MCF 10A (cell line): ENCODE measurements around the gene OR10T2. TPM values are rescaled to one million over a fixed set of nuclear protein-coding genes. Genes with fewer than 3 reads are reported as not detected.
"Not testable (repeated sequence)": the region's sequence is repeated elsewhere in the genome, so short reads cannot be mapped to it uniquely, and the experiment has no call there.

Source experiments
- BruUV-seq: library from RNA; stranded (reverse); fragments of 400-500 nt; replicated peaks from 2 replicates; lab custom pipeline; 2021; lab: Mats Ljungman, UMichigan
- CTCF ChIA-PET: fragments of 300-600 bp; sonication (Branson Sonifier 250); formaldehyde crosslinking; extraction: SDS; loops from one replicate; lab custom pipeline; 2021; ENCODE audit warnings: antibody characterized with exemption, inconsistent platforms; lab: Yijun Ruan, JAX
- POLR2A ChIA-PET: fragments of 300-600, 350-650 bp; sonication (Branson Sonifier 250); formaldehyde crosslinking; extraction: SDS; loops from one replicate; lab custom pipeline; 2020; ENCODE audit warnings: antibody characterized with exemption, inconsistent platforms; lab: Yijun Ruan, JAX
- DNase-seq: peaks from one replicate; pipeline ENCODE4 v3.0.0-alpha.2; 2018; ENCODE audit not compliant: unreplicated experiment
- H3K27ac Mint-ChIP-seq: one replicate; pipeline ENCODE4 v1.8.0; 2022; ENCODE audit warnings: mild to moderate bottlenecking, low read depth, mixed read lengths; ENCODE audit not compliant: unreplicated experiment
- H3K27me3 Mint-ChIP-seq: one replicate; pipeline ENCODE4 v1.8.0; 2022; ENCODE audit warnings: mixed read lengths; ENCODE audit not compliant: insufficient read depth, unreplicated experiment
- H3K36me3 Mint-ChIP-seq: one replicate; pipeline ENCODE4 v1.8.0; 2022; ENCODE audit warnings: mild to moderate bottlenecking, moderate library complexity, mixed read lengths; ENCODE audit not compliant: insufficient read depth, unreplicated experiment
- H3K4me1 Mint-ChIP-seq: one replicate; pipeline ENCODE4 v1.8.0; 2022; ENCODE audit warnings: mixed read lengths; ENCODE audit not compliant: insufficient read depth, unreplicated experiment
- H3K4me3 Mint-ChIP-seq: one replicate; pipeline ENCODE4 v1.8.0; 2022; ENCODE audit warnings: mild to moderate bottlenecking, moderate library complexity, mixed read lengths; ENCODE audit not compliant: unreplicated experiment
- H3K9me3 Mint-ChIP-seq: one replicate; pipeline ENCODE4 v1.8.0; 2022; ENCODE audit warnings: mixed read lengths; ENCODE audit not compliant: unreplicated experiment
- intact Hi-C: fragments of 100-400 bp; cut with micrococcal nuclease; formaldehyde crosslinking; loops from 2 replicates; pipeline ENCODE4 v1.14.1; 2022
- total RNA-seq: library from RNA; stranded (reverse); gene quantifications from 2 replicates; pipeline ENCODE4 v1.2.3, GENCODE V29; 2022
- TF ChIP-seq, protein P1 (sequence below): fragments of 200-600 bp; IDR thresholded peaks from one replicate; pipeline ENCODE4 v1.8.0; 2022; ENCODE audit warnings: antibody characterized with exemption, mild to moderate bottlenecking; ENCODE audit not compliant: unreplicated experiment

Gene OR10T2
- total RNA-seq, 1 experiment from 2014 or later: not detected

GRCh38 chr1:158353303-158354075, 45.8 kb downstream of the OR10T2 start, which contains the start of gene CD1E:
Gene CD1E (plus strand): TSS chr1:158353894. CDS start chr1:158353989, 95 bp downstream.
- H3K4me1 Mint-ChIP-seq: no peaks in the 10 kb centered on the region
- peaks cover 47% of the 10 kb centered on the region for H3K27me3 Mint-ChIP-seq
- H3K9me3 Mint-ChIP-seq: no peaks in the 10 kb centered on the region
- BruUV-seq: no TSS peak
- no peaks in the 10 kb centered on the region for H3K36me3 Mint-ChIP-seq
- CTCF ChIA-PET: interaction anchor here (0.5 to 1.8 kb wide), 7 partner anchors 9 to 844 kb away, joined by 3 to 5 read pairs (median 3); no protein-coding TSS in a partner anchor
- TF ChIP-seq, protein P1, sequence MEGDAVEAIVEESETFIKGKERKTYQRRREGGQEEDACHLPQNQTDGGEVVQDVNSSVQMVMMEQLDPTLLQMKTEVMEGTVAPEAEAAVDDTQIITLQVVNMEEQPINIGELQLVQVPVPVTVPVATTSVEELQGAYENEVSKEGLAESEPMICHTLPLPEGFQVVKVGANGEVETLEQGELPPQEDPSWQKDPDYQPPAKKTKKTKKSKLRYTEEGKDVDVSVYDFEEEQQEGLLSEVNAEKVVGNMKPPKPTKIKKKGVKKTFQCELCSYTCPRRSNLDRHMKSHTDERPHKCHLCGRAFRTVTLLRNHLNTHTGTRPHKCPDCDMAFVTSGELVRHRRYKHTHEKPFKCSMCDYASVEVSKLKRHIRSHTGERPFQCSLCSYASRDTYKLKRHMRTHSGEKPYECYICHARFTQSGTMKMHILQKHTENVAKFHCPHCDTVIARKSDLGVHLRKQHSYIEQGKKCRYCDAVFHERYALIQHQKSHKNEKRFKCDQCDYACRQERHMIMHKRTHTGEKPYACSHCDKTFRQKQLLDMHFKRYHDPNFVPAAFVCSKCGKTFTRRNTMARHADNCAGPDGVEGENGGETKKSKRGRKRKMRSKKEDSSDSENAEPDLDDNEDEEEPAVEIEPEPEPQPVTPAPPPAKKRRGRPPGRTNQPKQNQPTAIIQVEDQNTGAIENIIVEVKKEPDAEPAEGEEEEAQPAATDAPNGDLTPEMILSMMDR: no peak
- intact Hi-C loops: no loop called here
- no peak within 1 kb of the TSS for H3K27ac Mint-ChIP-seq
- POLR2A ChIA-PET: no interaction called here
- no peak within 1 kb of the TSS for H3K4me3 Mint-ChIP-seq
- no peak for DNase-seq

DNA sequence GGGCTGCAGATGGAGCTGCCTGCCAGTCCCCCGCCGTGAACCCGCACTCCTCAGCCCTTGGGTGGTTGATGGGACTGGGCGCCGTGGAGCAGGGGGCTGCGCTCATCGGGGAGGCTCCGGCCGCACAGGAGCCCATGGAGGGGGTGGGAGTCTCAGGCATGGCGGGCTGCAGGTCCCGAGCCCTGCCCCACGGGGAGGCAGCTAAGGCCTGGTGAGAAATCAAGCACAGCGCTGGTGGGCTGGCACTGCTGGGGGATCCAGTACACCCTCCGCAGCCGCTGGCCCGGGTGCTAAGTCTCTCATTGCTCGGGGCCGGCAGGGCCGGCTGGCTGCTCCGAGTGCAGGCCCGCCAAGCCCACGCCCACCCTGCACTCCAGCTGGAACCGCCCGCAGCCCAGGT, 50.3 kb downstream of the OR10T2 start:
- DNase-seq, H3K4me1 Mint-ChIP-seq, BruUV-seq, H3K36me3 Mint-ChIP-seq, H3K9me3 Mint-ChIP-seq, POLR2A ChIA-PET, H3K27ac Mint-ChIP-seq, intact Hi-C loops, H3K4me3 Mint-ChIP-seq: not testable (repeated sequence)
- H3K27me3 Mint-ChIP-seq: peaks cover 18% of the 10 kb centered on the region
- CTCF ChIA-PET: interaction anchor here (1.2 kb wide), 1 partner anchor 145 kb away, joined by 5 read pairs; no protein-coding TSS in a partner anchor

Other genes starting within 250 kb of the OR10T2 start
- 0.19 and 0.22 TPM in 2 replicates for gene CD1D, start 218.6 kb downstream of the OR10T2 start, total RNA-seq
- not detected in 2 replicates for gene CD1A, start 145.0 kb downstream of the OR10T2 start, total RNA-seq
- gene CD1C, start 109.5 kb downstream of the OR10T2 start, total RNA-seq: not detected in 2 replicates
- gene CD1B, start 67.9 kb downstream of the OR10T2 start, total RNA-seq: not detected in 2 replicates
- not detected in 2 replicates for gene CD1E, start 45.6 kb downstream of the OR10T2 start, total RNA-seq
- gene OR10K2, start 26.8 kb upstream of the OR10T2 start, total RNA-seq: not detected in 2 replicates
- gene OR10K1, start 62.4 kb upstream of the OR10T2 start, total RNA-seq: not detected in 2 replicates
- not detected in 2 replicates for gene OR10R2, start 72.8 kb upstream of the OR10T2 start, total RNA-seq
- not detected in 2 replicates for gene OR6Y1, start 154.9 kb upstream of the OR10T2 start, total RNA-seq
- gene OR6P1, start 171.1 kb upstream of the OR10T2 start, total RNA-seq: not detected in 2 replicates
- not detected in 2 replicates for gene OR10X1, start 180.4 kb upstream of the OR10T2 start, total RNA-seq
- not detected in 2 replicates for gene OR10Z1, start 205.8 kb upstream of the OR10T2 start, total RNA-seq